HEK293 (cell line): Measurements from ENCODE around the gene NANOS3.

ENCODE experiments used
- CTCF ChIA-PET: fragments of 350-600 bp; formaldehyde crosslinking; extraction: SDS; loops from one replicate; lab custom pipeline; 2021; ENCODE audit warnings: antibody characterized with exemption; lab: Yijun Ruan, JAX
- POLR2A ChIA-PET: fragments of 300-600 bp; formaldehyde crosslinking; extraction: SDS; loops from one replicate; lab custom pipeline; 2020; ENCODE audit warnings: antibody characterized with exemption, inconsistent platforms; lab: Yijun Ruan, JAX
- H3K27ac ChIP-seq: fragments of 200-500 bp; sonication (Bioruptor generic); 2 replicates; pipeline ENCODE4 v1.5.1; 2014; ENCODE audit warnings: low read depth, low read length, control low read depth, inconsistent platforms; ENCODE audit errors: extremely low read depth
- H3K36me3 ChIP-seq, 2 experiments: fragments of 200-500 bp in 1 of 2; sonication (Bioruptor generic) in 1 of 2; 1 replicate in 1 of 2; 2 replicates in 1 of 2; pipeline ENCODE4 v1.5.1; 2014 to 2017; ENCODE audit warnings: inconsistent platforms in 2 of 2, low read length in 2 of 2; ENCODE audit not compliant: control insufficient read depth in 2 of 2, insufficient read depth in 1 of 2
- H3K4me1 ChIP-seq: fragments of 200-500 bp; sonication (Bioruptor generic); 2 replicates; pipeline ENCODE4 v1.5.1; 2014; ENCODE audit warnings: mild to moderate bottlenecking, low read length, inconsistent platforms; ENCODE audit not compliant: control insufficient read depth, insufficient read depth
- H3K4me3 ChIP-seq: 2 replicates; pipeline ENCODE4 v1.5.1; 2011; ENCODE audit warnings: low read depth, mild to moderate bottlenecking, control low read depth, low read length, moderate library complexity
- H3K9me3 ChIP-seq: fragments of 200-500 bp; sonication (Bioruptor generic); 2 replicates; pipeline ENCODE4 v1.5.1; 2014; ENCODE audit warnings: low read depth, low read length, inconsistent platforms; ENCODE audit not compliant: control insufficient read depth, insufficient read depth
- GLI4 ChIP-seq: fragments of 450-650 bp; formaldehyde crosslinking; IDR thresholded peaks from 2 replicates; pipeline ENCODE4 v1.5.1; 2016; ENCODE audit warnings: missing biosample characterization, missing genetic modification characterization
- OVOL3 ChIP-seq: fragments of 450-650 bp; formaldehyde crosslinking; IDR thresholded peaks from 2 replicates; pipeline ENCODE4 v1.5.1; 2016; ENCODE audit warnings: missing biosample characterization, missing genetic modification characterization
- PRDM1 ChIP-seq: fragments of 450-650 bp; formaldehyde crosslinking; IDR thresholded peaks from 2 replicates; pipeline ENCODE4; 2016; ENCODE audit warnings: missing biosample characterization, missing genetic modification characterization
- SETDB1 ChIP-seq: IDR thresholded peaks from one replicate; pipeline ENCODE4 v1.6.1; 2017; ENCODE audit warnings: mild to moderate bottlenecking, low read length, moderate library complexity, mixed read lengths; ENCODE audit not compliant: insufficient read length
- TCF7L2 ChIP-seq: IDR thresholded peaks from 2 replicates; pipeline ENCODE4 v1.6.1; 2011; ENCODE audit warnings: low read depth, mild to moderate bottlenecking, inconsistent platforms, low read length, moderate library complexity, borderline replicate concordance
- ZEB2 ChIP-seq: fragments of 450-650 bp; formaldehyde crosslinking; IDR thresholded peaks from 2 replicates; pipeline ENCODE4 v1.5.1; 2016; ENCODE audit warnings: missing biosample characterization, missing genetic modification characterization
- ZFP69B ChIP-seq: fragments of 450-650 bp; formaldehyde crosslinking; IDR thresholded peaks from 2 replicates; pipeline ENCODE4 v1.5.1; 2016; ENCODE audit warnings: missing biosample characterization, missing genetic modification characterization
- ZNF10 ChIP-seq: fragments of 450-650 bp; formaldehyde crosslinking; IDR thresholded peaks from 2 replicates; pipeline ENCODE4 v1.5.1; 2017; ENCODE audit warnings: missing biosample characterization, missing genetic modification characterization
- ZNF114 ChIP-seq: fragments of 450-650 bp; formaldehyde crosslinking; IDR thresholded peaks from 2 replicates; pipeline ENCODE4 v1.5.0; 2017; ENCODE audit warnings: missing biosample characterization, missing genetic modification characterization
- ZNF174 ChIP-seq: fragments of 450-650 bp; formaldehyde crosslinking; IDR thresholded peaks from 2 replicates; pipeline ENCODE4 v1.5.0; 2017; ENCODE audit warnings: missing biosample characterization, mild to moderate bottlenecking, missing genetic modification characterization
- ZNF202 ChIP-seq: fragments of 450-650 bp; formaldehyde crosslinking; IDR thresholded peaks from 2 replicates; pipeline ENCODE4 v1.5.1; 2016; ENCODE audit warnings: missing biosample characterization, missing genetic modification characterization, borderline replicate concordance
- ZNF37A ChIP-seq: fragments of 450-650 bp; IDR thresholded peaks from 2 replicates; pipeline ENCODE4 v1.5.1; 2018; ENCODE audit warnings: missing biosample characterization, missing genetic modification characterization
- ZNF426 ChIP-seq: fragments of 450-650 bp; formaldehyde crosslinking; IDR thresholded peaks from 2 replicates; pipeline ENCODE4 v1.5.1; 2017; ENCODE audit warnings: missing biosample characterization, missing genetic modification characterization, mild to moderate bottlenecking, inconsistent platforms, moderate library complexity
- ZNF768 ChIP-seq: fragments of 450-650 bp; formaldehyde crosslinking; IDR thresholded peaks from 2 replicates; pipeline ENCODE4 v1.5.1; 2018; ENCODE audit warnings: missing biosample characterization, mild to moderate bottlenecking, missing genetic modification characterization
- ZNF837 ChIP-seq: fragments of 450-650 bp; formaldehyde crosslinking; IDR thresholded peaks from 2 replicates; pipeline ENCODE4 v1.5.1; 2016; ENCODE audit warnings: missing biosample characterization, missing genetic modification characterization
- TF ChIP-seq, protein P1 (sequence below): fragments of 450-650 bp; formaldehyde crosslinking; IDR thresholded peaks from 2 replicates; pipeline ENCODE4 v1.5.1; 2016; ENCODE audit warnings: missing biosample characterization, missing genetic modification characterization
- TF ChIP-seq, protein P2 (sequence below): sonication (generic); formaldehyde crosslinking; IDR thresholded peaks from 2 replicates; pipeline ENCODE4 v1.8.1; 2022; ENCODE audit warnings: mild to moderate bottlenecking, moderate library complexity, missing genetic modification reagents
- TF ChIP-seq, protein P3 (sequence below): fragments of 450-650 bp; formaldehyde crosslinking; IDR thresholded peaks from 2 replicates; pipeline ENCODE4 v1.5.1; 2016; ENCODE audit warnings: missing biosample characterization, missing genetic modification characterization, borderline replicate concordance
- TF ChIP-seq, protein P4 (sequence below): fragments of 450-650 bp; formaldehyde crosslinking; IDR thresholded peaks from 2 replicates; pipeline ENCODE4 v1.5.1; 2017; ENCODE audit warnings: missing biosample characterization, missing genetic modification characterization
- TF ChIP-seq, protein P5 (sequence below): fragments of 450-650 bp; IDR thresholded peaks from 2 replicates; pipeline ENCODE4 v1.5.1; 2018; ENCODE audit warnings: missing biosample characterization, missing genetic modification characterization

The NANOS3 gene

DNA sequence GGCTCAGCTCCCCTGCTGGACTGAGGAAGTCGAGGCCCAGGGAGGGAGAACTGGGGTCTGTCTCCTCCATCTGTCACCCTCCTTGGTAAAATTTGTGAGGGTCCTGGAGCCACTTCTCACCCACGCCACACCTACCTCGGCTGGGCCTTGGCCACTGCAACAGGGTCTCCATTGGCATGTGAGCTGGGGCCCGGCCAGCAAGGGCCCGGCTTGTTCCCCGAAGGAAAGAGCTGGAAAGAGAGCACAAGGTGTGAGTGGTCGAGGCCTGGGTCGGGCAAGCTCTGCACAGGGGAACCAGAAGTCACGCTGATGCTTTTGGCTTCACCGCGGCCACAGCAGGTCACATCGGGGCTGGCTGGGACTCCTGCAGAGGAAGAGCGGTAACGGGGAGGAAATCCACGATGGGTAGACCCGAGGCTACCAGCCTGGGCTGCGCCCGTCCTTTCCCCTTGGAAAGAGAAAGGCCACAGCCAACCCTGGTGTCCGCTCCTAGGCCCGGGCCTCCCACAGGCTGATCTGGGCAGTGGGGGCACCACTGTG lies 9.0 kb downstream of the NANOS3 start:
- H3K9me3 ChIP-seq = no peaks in the 10 kb centered on the region
- TF ChIP-seq, protein P1, sequence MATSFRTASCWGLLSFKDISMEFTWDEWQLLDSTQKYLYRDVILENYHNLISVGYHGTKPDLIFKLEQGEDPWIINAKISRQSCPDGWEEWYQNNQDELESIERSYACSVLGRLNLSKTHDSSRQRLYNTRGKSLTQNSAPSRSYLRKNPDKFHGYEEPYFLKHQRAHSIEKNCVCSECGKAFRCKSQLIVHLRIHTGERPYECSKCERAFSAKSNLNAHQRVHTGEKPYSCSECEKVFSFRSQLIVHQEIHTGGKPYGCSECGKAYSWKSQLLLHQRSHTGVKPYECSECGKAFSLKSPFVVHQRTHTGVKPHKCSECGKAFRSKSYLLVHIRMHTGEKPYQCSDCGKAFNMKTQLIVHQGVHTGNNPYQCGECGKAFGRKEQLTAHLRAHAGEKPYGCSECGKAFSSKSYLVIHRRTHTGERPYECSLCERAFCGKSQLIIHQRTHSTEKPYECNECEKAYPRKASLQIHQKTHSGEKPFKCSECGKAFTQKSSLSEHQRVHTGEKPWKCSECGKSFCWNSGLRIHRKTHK = no peak
- no peak for TF ChIP-seq TCF7L2
- TF ChIP-seq, protein P2, sequence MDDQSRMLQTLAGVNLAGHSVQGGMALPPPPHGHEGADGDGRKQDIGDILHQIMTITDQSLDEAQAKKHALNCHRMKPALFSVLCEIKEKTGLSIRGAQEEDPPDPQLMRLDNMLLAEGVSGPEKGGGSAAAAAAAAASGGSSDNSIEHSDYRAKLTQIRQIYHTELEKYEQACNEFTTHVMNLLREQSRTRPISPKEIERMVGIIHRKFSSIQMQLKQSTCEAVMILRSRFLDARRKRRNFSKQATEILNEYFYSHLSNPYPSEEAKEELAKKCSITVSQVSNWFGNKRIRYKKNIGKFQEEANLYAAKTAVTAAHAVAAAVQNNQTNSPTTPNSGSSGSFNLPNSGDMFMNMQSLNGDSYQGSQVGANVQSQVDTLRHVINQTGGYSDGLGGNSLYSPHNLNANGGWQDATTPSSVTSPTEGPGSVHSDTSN (CRISPR knock-in tag) = no peak
- no peak for TF ChIP-seq ZNF837 (tag by site-specific recombination)
- no peak for TF ChIP-seq PRDM1 (tag by site-specific recombination)
- TF ChIP-seq SETDB1 = no peak
- TF ChIP-seq ZNF174 (tag by site-specific recombination) = no peak
- TF ChIP-seq, protein P3, sequence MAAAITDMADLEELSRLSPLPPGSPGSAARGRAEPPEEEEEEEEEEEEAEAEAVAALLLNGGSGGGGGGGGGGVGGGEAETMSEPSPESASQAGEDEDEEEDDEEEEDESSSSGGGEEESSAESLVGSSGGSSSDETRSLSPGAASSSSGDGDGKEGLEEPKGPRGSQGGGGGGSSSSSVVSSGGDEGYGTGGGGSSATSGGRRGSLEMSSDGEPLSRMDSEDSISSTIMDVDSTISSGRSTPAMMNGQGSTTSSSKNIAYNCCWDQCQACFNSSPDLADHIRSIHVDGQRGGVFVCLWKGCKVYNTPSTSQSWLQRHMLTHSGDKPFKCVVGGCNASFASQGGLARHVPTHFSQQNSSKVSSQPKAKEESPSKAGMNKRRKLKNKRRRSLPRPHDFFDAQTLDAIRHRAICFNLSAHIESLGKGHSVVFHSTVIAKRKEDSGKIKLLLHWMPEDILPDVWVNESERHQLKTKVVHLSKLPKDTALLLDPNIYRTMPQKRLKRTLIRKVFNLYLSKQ = no peak
- TF ChIP-seq OVOL3 (tag by site-specific recombination) = no peak
- no peak for TF ChIP-seq ZFP69B (tag by site-specific recombination)
- TF ChIP-seq ZNF114 (tag by site-specific recombination) = no peak
- no peak for TF ChIP-seq ZNF768 (tag by site-specific recombination)
- no peak for TF ChIP-seq ZNF426 (tag by site-specific recombination)
- TF ChIP-seq, protein P4, sequence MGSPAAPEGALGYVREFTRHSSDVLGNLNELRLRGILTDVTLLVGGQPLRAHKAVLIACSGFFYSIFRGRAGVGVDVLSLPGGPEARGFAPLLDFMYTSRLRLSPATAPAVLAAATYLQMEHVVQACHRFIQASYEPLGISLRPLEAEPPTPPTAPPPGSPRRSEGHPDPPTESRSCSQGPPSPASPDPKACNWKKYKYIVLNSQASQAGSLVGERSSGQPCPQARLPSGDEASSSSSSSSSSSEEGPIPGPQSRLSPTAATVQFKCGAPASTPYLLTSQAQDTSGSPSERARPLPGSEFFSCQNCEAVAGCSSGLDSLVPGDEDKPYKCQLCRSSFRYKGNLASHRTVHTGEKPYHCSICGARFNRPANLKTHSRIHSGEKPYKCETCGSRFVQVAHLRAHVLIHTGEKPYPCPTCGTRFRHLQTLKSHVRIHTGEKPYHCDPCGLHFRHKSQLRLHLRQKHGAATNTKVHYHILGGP = no peak
- TF ChIP-seq ZNF202 (tag by site-specific recombination) = no peak
- TF ChIP-seq, protein P5, sequence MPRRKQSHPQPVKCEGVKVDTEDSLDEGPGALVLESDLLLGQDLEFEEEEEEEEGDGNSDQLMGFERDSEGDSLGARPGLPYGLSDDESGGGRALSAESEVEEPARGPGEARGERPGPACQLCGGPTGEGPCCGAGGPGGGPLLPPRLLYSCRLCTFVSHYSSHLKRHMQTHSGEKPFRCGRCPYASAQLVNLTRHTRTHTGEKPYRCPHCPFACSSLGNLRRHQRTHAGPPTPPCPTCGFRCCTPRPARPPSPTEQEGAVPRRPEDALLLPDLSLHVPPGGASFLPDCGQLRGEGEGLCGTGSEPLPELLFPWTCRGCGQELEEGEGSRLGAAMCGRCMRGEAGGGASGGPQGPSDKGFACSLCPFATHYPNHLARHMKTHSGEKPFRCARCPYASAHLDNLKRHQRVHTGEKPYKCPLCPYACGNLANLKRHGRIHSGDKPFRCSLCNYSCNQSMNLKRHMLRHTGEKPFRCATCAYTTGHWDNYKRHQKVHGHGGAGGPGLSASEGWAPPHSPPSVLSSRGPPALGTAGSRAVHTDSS = no peak
- no peak for TF ChIP-seq ZNF10 (tag by site-specific recombination)
- no peak for TF ChIP-seq ZEB2 (tag by site-specific recombination)
- no peak for TF ChIP-seq GLI4 (tag by site-specific recombination)
- no peak for TF ChIP-seq ZNF37A
- H3K36me3 ChIP-seq = no peaks in the 10 kb centered on the region
- ChIA-PET CTCF (interaction anchor here (0.6 to 2.0 kb wide), 4 partner anchors 11 to 195 kb away, joined by 3 to 7 read pairs (median 4); partner anchors contain the start of gene MISP3), POLR2A (interaction anchor here (0.6 kb wide), 1 partner anchor 16 kb away, joined by 3 read pairs; no protein-coding TSS in a partner anchor)
- no peak overlapping the region for H3K27ac ChIP-seq
- H3K4me3 ChIP-seq = no peak overlapping the region
- H3K4me1 ChIP-seq = no peaks in the 10 kb centered on the region
